Neural progenitor cell (in vitro differentiated cells): Measurements from ENCODE around the gene GRK1. TPM values are rescaled to one million over a fixed set of nuclear protein-coding genes. Genes with fewer than 3 reads are reported as not detected.

Experiments used
- DNase-seq: peaks from one replicate; pipeline ENCODE4 v3.0.0-alpha.2; 2016; ENCODE audit warnings: low spot score
- H2AFZ ChIP-seq: fragments of 200-600 bp; sonication (generic); replicated peaks from 2 replicates; pipeline ENCODE4 v1.6.1; 2016; ENCODE audit warnings: antibody characterized with exemption
- H3F3A ChIP-seq: fragments of 200-600 bp; sonication (generic); 2 replicates; pipeline ENCODE4 v1.6.1; 2016; ENCODE audit warnings: antibody characterized with exemption, low read depth
- H3K27ac ChIP-seq: fragments of 200-600 bp; sonication (generic); 2 replicates; pipeline ENCODE4 v1.5.1; 2016; ENCODE audit warnings: mild to moderate bottlenecking
- H3K27me3 ChIP-seq: fragments of 200-600 bp; sonication (generic); 2 replicates; pipeline ENCODE4 v1.6.1; 2016; ENCODE audit warnings: mild to moderate bottlenecking, moderate library complexity
- H3K36me3 ChIP-seq: fragments of 200-600 bp; sonication (generic); 2 replicates; pipeline ENCODE4 v1.5.1; 2016
- H3K4me1 ChIP-seq: fragments of 200-600 bp; sonication (generic); 2 replicates; pipeline ENCODE4 v1.6.1; 2016; ENCODE audit warnings: mixed run types
- H3K4me2 ChIP-seq: fragments of 200-600 bp; sonication (generic); 2 replicates; pipeline ENCODE4 v1.6.1; 2016
- H3K4me3 ChIP-seq: fragments of 200-600 bp; sonication (generic); 2 replicates; pipeline ENCODE4 v1.5.1; 2016
- H3K79me2 ChIP-seq: fragments of 200-600 bp; sonication (generic); 2 replicates; pipeline ENCODE4 v1.6.1; 2016; ENCODE audit warnings: low read depth
- H3K9ac ChIP-seq: fragments of 200-600 bp; sonication (generic); 2 replicates; pipeline ENCODE4 v1.6.1; 2016
- H3K9me3 ChIP-seq: fragments of 200-600 bp; sonication (generic); 2 replicates; pipeline ENCODE4 v1.5.1; 2016; ENCODE audit warnings: low read depth
- H4K20me1 ChIP-seq: fragments of 200-600 bp; sonication (generic); 2 replicates; pipeline ENCODE4 v1.6.1; 2016; ENCODE audit warnings: low read depth
- H3K27ac Mint-ChIP-seq: 3 replicates; pipeline ENCODE4 v1.8.0; 2021; ENCODE audit warnings: mixed read lengths
- H3K27me3 Mint-ChIP-seq: 2 replicates; pipeline ENCODE4 v1.8.0; 2022; ENCODE audit warnings: low read depth, mild to moderate bottlenecking, inconsistent platforms, moderate library complexity, mixed read lengths; ENCODE audit not compliant: insufficient read depth
- H3K36me3 Mint-ChIP-seq: 3 replicates; pipeline ENCODE4 v1.8.0; 2021; ENCODE audit warnings: mixed read lengths
- H3K4me1 Mint-ChIP-seq: 3 replicates; pipeline ENCODE4 v1.8.0; 2021; ENCODE audit warnings: mixed read lengths
- H3K4me3 Mint-ChIP-seq: 3 replicates; pipeline ENCODE4 v1.8.0; 2021; ENCODE audit warnings: mild to moderate bottlenecking, moderate library complexity, mixed read lengths
- H3K9me3 Mint-ChIP-seq: 3 replicates; pipeline ENCODE4 v1.8.0; 2020; ENCODE audit warnings: mixed read lengths
- CTCF ChIP-seq: fragments of 200-600 bp; sonication (generic); IDR thresholded peaks from 2 replicates; pipeline ENCODE4 v1.5.1; 2017; ENCODE audit warnings: antibody characterized with exemption, mild to moderate bottlenecking
- EZH2 ChIP-seq: fragments of 200-600 bp; sonication (generic); IDR thresholded peaks from 2 replicates; pipeline ENCODE4 v1.6.1; 2017; ENCODE audit warnings: antibody characterized with exemption, mild to moderate bottlenecking, moderate library complexity
- EZH2phosphoT487 ChIP-seq: fragments of 200-600 bp; sonication (generic); IDR thresholded peaks from 2 replicates; pipeline ENCODE4 v1.6.1; 2017; ENCODE audit warnings: antibody characterized with exemption
- total RNA-seq: library from RNA; depleted of rRNA; stranded (reverse); fragments of >200 nt; gene quantifications from 2 replicates; pipeline ENCODE4 v1.2.3, GENCODE V29; 2015; ENCODE audit warnings: low replicate concordance

The GRK1 gene
- total RNA-seq, 1 donor from 2014 or later = not detected

- no peaks in the 10 kb centered on the region for H3K27me3 Mint-ChIP-seq
- Histone ChIP-seq H3K27ac (no peak overlapping the region), H3K79me2 (peaks cover 75% of the 10 kb centered on the region), H4K20me1 (peaks cover 9% of the 10 kb centered on the region), H3K9ac (no peak overlapping the region), H3K4me1 (no peaks in the 10 kb centered on the region), H3K36me3 (peaks cover 5% of the 10 kb centered on the region), H3K4me2 (no peak overlapping the region), H3F3A (peaks cover 16% of the 10 kb centered on the region), H3K4me3 (no peak overlapping the region), H3K9me3 (no peaks in the 10 kb centered on the region), H3K27me3 (no peaks in the 10 kb centered on the region), H2AFZ (no peak overlapping the region)
- no peak overlapping the region for H3K27ac Mint-ChIP-seq
- peaks cover 20% of the 10 kb centered on the region for H3K4me1 Mint-ChIP-seq
- TF ChIP-seq EZH2 = no peak
- TF ChIP-seq CTCF = no peak
- no peak for TF ChIP-seq EZH2phosphoT487
- no peak for DNase-seq
- H3K9me3 Mint-ChIP-seq = peaks cover 6% of the 10 kb centered on the region
- H3K36me3 Mint-ChIP-seq = peaks cover 39% of the 10 kb centered on the region
- H3K4me3 Mint-ChIP-seq = no peak overlapping the region
Observed at GRCh38 chr13:113625965-113626721, 40.9 kb upstream of the GRK1 start.

- no peaks in the 10 kb centered on the region for H3K9me3 ChIP-seq
- H3K36me3 Mint-ChIP-seq = peaks cover 34% of the 10 kb centered on the region
- TF ChIP-seq EZH2 = no peak
- no peak for TF ChIP-seq CTCF
- TF ChIP-seq EZH2phosphoT487 = no peak
- peaks cover 5% of the 10 kb centered on the region for H3K36me3 ChIP-seq
- H3F3A ChIP-seq = peaks cover 16% of the 10 kb centered on the region
- H3K4me2 ChIP-seq = no peak overlapping the region
- H3K27ac Mint-ChIP-seq = peak overlapping the region; percentile 80
- no peak overlapping the region for H3K9ac ChIP-seq
- H3K4me3 ChIP-seq = no peak overlapping the region
- H3K4me1 ChIP-seq = no peaks in the 10 kb centered on the region
- no peak overlapping the region for H2AFZ ChIP-seq
- peaks cover 15% of the 10 kb centered on the region for H4K20me1 ChIP-seq
- DNase-seq = no peak
- no peak overlapping the region for H3K27ac ChIP-seq
- peaks cover 4% of the 10 kb centered on the region for H3K9me3 Mint-ChIP-seq
- H3K4me3 Mint-ChIP-seq = no peak overlapping the region
- H3K27me3 ChIP-seq = no peaks in the 10 kb centered on the region
- H3K4me1 Mint-ChIP-seq = peaks cover 20% of the 10 kb centered on the region
- H3K79me2 ChIP-seq = peaks cover 69% of the 10 kb centered on the region
- no peaks in the 10 kb centered on the region for H3K27me3 Mint-ChIP-seq
Observed at GRCh38 chr13:113627136-113627535, 39.9 kb upstream of the GRK1 start.

GRCh38 chr13:113628291-113629270, 38.4 kb upstream of the GRK1 start:
- H3K9me3 Mint-ChIP-seq = no peaks in the 10 kb centered on the region
- peaks cover 31% of the 10 kb centered on the region for H3K36me3 Mint-ChIP-seq
- peaks cover 15% of the 10 kb centered on the region for H4K20me1 ChIP-seq
- H3K27me3 Mint-ChIP-seq = no peaks in the 10 kb centered on the region
- H3K27ac Mint-ChIP-seq = peak overlapping the region; percentile 62
- peaks cover 16% of the 10 kb centered on the region for H3F3A ChIP-seq
- H3K4me1 Mint-ChIP-seq = peaks cover 20% of the 10 kb centered on the region
- no peak overlapping the region for H2AFZ ChIP-seq
- no peak overlapping the region for H3K9ac ChIP-seq
- H3K9me3 ChIP-seq = no peaks in the 10 kb centered on the region
- TF ChIP-seq EZH2phosphoT487 = no peak
- TF ChIP-seq CTCF = no peak
- TF ChIP-seq EZH2 = no peak
- no peaks in the 10 kb centered on the region for H3K27me3 ChIP-seq
- H3K36me3 ChIP-seq = no peaks in the 10 kb centered on the region
- peaks cover 56% of the 10 kb centered on the region for H3K79me2 ChIP-seq
- no peak overlapping the region for H3K4me2 ChIP-seq
- no peak overlapping the region for H3K4me3 ChIP-seq
- no peak for DNase-seq
- H3K4me3 Mint-ChIP-seq = no peak overlapping the region
- peak overlapping the region; percentile 37 for H3K27ac ChIP-seq
- H3K4me1 ChIP-seq = no peaks in the 10 kb centered on the region
